K562 (cell line): ENCODE results near the gene LGALS3BP. TPM values are rescaled to one million over a fixed set of nuclear protein-coding genes. Genes with fewer than 3 reads are reported as not detected.
A peak's percentile ranks its signal among the peaks of the same experiment; 100 is the strongest.

ENCODE experiments used
- BACH1 ChIP-seq: fragments of 200-800 bp; sonication (Bioruptor generic); IDR thresholded peaks from 2 replicates; pipeline ENCODE4 v1.6.1; 2016; ENCODE audit warnings: missing genetic modification characterization, missing compliant biosample characterization
- BCL6 ChIP-seq: fragments of 250-450 bp; sonication (Bioruptor Pico); IDR thresholded peaks from 2 replicates; pipeline ENCODE4 v1.4.0; 2020
- CCNT2 ChIP-seq: IDR thresholded peaks from 2 replicates; pipeline ENCODE4 v1.6.1; 2011; ENCODE audit warnings: borderline replicate concordance, low read depth, mild to moderate bottlenecking, moderate library complexity, mixed read lengths, low read length; ENCODE audit not compliant: insufficient read length; ENCODE audit errors: extremely low read depth
- CREBBP ChIP-seq: IDR thresholded peaks from one replicate; pipeline ENCODE4 v1.6.1; 2012; ENCODE audit warnings: low read depth, mild to moderate bottlenecking, control low read depth, inconsistent platforms, low read length
- CREM ChIP-seq: IDR thresholded peaks from 2 replicates; pipeline ENCODE4 v1.6.1; 2014; ENCODE audit warnings: antibody characterized with exemption, low read depth
- ETS1 ChIP-seq: conservative IDR thresholded peaks from 2 replicates; pipeline ENCODE4 v1.6.1; 2011; ENCODE audit warnings: low read depth, mild to moderate bottlenecking, low read length; ENCODE audit not compliant: control insufficient read depth
- HLTF ChIP-seq: fragments of 450-650 bp; IDR thresholded peaks from 2 replicates; pipeline ENCODE4 v1.6.1; 2016
- KLF10 ChIP-seq: fragments of 250-450 bp; sonication (Bioruptor Pico); IDR thresholded peaks from 2 replicates; pipeline ENCODE4 v1.6.1; 2021; ENCODE audit warnings: matching md5 sums
- KLF13 ChIP-seq: fragments of 450-650 bp; IDR thresholded peaks from 2 replicates; pipeline ENCODE4 v1.6.1; 2016; ENCODE audit warnings: missing genetic modification characterization, low read depth, mild to moderate bottlenecking, missing compliant biosample characterization, moderate library complexity, borderline replicate concordance
- MCM2 ChIP-seq: fragments of 450-650 bp; IDR thresholded peaks from 2 replicates; pipeline ENCODE4 v1.6.1; 2017; ENCODE audit warnings: low read depth, mild to moderate bottlenecking
- MLLT1 ChIP-seq, 2 experiments: fragments of 450-650 bp; IDR thresholded peaks; 2 replicates each; pipeline ENCODE4 v1.6.1; 2016
- MXI1 ChIP-seq: IDR thresholded peaks from 2 replicates; pipeline ENCODE4 v1.6.1; 2011; ENCODE audit warnings: low read depth, mild to moderate bottlenecking, improper control_type of control experiment, low read length
- NCOA6 ChIP-seq: fragments of 450-650 bp; IDR thresholded peaks from 2 replicates; pipeline ENCODE4 v1.6.1; 2017; ENCODE audit warnings: mild to moderate bottlenecking
- NFATC3 ChIP-seq: fragments of 450-650 bp; IDR thresholded peaks from 2 replicates; pipeline ENCODE4 v1.6.1; 2017; ENCODE audit warnings: mild to moderate bottlenecking
- NR1H2 ChIP-seq: sonication (generic); formaldehyde crosslinking; IDR thresholded peaks from 2 replicates; pipeline ENCODE4 v1.4.0; 2020; ENCODE audit warnings: mild to moderate bottlenecking, missing genetic modification reagents
- PYGO2 ChIP-seq: fragments of 450-650 bp; IDR thresholded peaks from 2 replicates; pipeline ENCODE4 v1.6.1; 2016; ENCODE audit warnings: mild to moderate bottlenecking, missing genetic modification characterization, moderate library complexity, missing compliant biosample characterization
- RB1 ChIP-seq: fragments of 450-650 bp; IDR thresholded peaks from 2 replicates; pipeline ENCODE4 v1.6.1; 2017; ENCODE audit warnings: low read depth, mild to moderate bottlenecking
- U2AF1 ChIP-seq: fragments of 200-400 bp; formaldehyde crosslinking; optimal IDR thresholded peaks from 2 replicates; pipeline ENCODE3; 2017; ENCODE audit warnings: mild to moderate bottlenecking, low read depth, low read length, moderate library complexity
- ZBTB2 ChIP-seq: fragments of 450-650 bp; IDR thresholded peaks from 2 replicates; pipeline ENCODE4 v1.6.1; 2016; ENCODE audit warnings: antibody characterized with exemption
- ZNF143 ChIP-seq: sonication (generic); formaldehyde crosslinking; IDR thresholded peaks from 2 replicates; pipeline ENCODE4 v1.9.0; 2022; ENCODE audit warnings: mild to moderate bottlenecking, missing genetic modification reagents
- ZNF561 ChIP-seq: fragments of 450-650 bp; formaldehyde crosslinking; conservative IDR thresholded peaks from 2 replicates; pipeline ENCODE4 v1.4.0; 2020; ENCODE audit warnings: mild to moderate bottlenecking, moderate library complexity
- polyA plus RNA-seq, 8 experiments: library from polyadenylated mRNA; depleted of rRNA in 4 of 8; stranded (reverse) in 5 of 8; unstranded in 3 of 8; fragments of >200 nt; fragmentation: Nextera tagmentation in 2 of 8; fragmentation: Illumina TruSeq in 1 of 8; extraction: Ambion mirVana in 2 of 8; extraction: Trizol in 1 of 8; gene quantifications; 2 replicates each; pipeline versions ENCODE4 v1.2.1 to v1.2.3, GENCODE V29; 2011 to 2014; ENCODE audit warnings: inconsistent platforms in 1 of 8, missing spikeins in 1 of 8
- total RNA-seq, 7 experiments: library from RNA; depleted of rRNA in 6 of 7; stranded (reverse); fragments of >200 nt in 6 of 7; fragmentation: Illumina TruSeq in 2 of 7; extraction: Trizol in 2 of 7; gene quantifications; 2 replicates each; pipeline versions ENCODE4 v1.2.1 to v1.2.3, GENCODE V29; 2011 to 2021; ENCODE audit warnings: low replicate concordance in 1 of 7

Gene LGALS3BP
- total and polyA plus RNA-seq, 9 of the 15 experiments (the other 6 are each of a cell fraction or from before 2014, with no cell fraction given): 0.39 to 5.3 (median 3.2) TPM

GRCh38 chr17:79009397-79010303, 29.9 kb upstream of the LGALS3BP start, which contains the start of gene CANT1 (continued):
- TF ChIP-seq ETS1 (peak; percentile 78), NFATC3 (no peak), KLF10 (CRISPR knock-in tag) (no peak), NR1H2 (no peak), U2AF1 (no peak), MXI1 (no peak), ZBTB2 (peak; percentile 97), CREM (peak; percentile 61; the same call in 1 of the 2 replicates), BCL6 (CRISPR knock-in tag) (no peak), MCM2 (no peak), KLF13 (0 out of 2 replicates have a peak, but pooled peaks have one; percentile 8), NCOA6 (no peak), MLLT1 (IDR thresholded peaks at IDR 0.05) (no peak), BACH1 (tag) (no peak), ZNF143 (CRISPR knock-in tag) (peak; percentile 83), ZNF561 (CRISPR knock-in tag) (no peak), CCNT2 (peak; percentile 62), PYGO2 (no peak), HLTF (no peak), CREBBP (no peak), RB1 (peak; percentile 75)
